ENCODE measurements around the gene ZFYVE26.
A peak's percentile ranks its signal among the peaks of the same experiment; 100 is the strongest.
"Not testable (repeated sequence)": the region's sequence is repeated elsewhere in the genome, so short reads cannot be mapped to it uniquely, and the experiment has no call there.

The ZFYVE26 gene

GRCh38 chr14:67816326-67817002, at the start of gene ZFYVE26:
TSS of gene ZFYVE26 (minus strand) at chr14:67816590. CDS start at chr14:67815963, 627 bp downstream.
- peak; percentile 95 for DNase-seq

- no peak for DNase-seq
Measured at GRCh38 chr14:67863223-67863622, 46.8 kb upstream of the ZFYVE26 start.

GRCh38 chr14:67859169-67859749, 42.9 kb upstream of the ZFYVE26 start:
- DNase-seq: no peak

- no peak for DNase-seq
Measured at GRCh38 chr14:67857778-67858350, 41.5 kb upstream of the ZFYVE26 start.

- DNase-seq: no peak
Measured at GRCh38 chr14:67856827-67857226, 40.4 kb upstream of the ZFYVE26 start.

GRCh38 chr14:67853715-67854114, 37.3 kb upstream of the ZFYVE26 start:
- DNase-seq: no peak

- no peak for DNase-seq
Measured at GRCh38 chr14:67852926-67853604, 36.7 kb upstream of the ZFYVE26 start.

GRCh38 chr14:67851785-67852410, 35.5 kb upstream of the ZFYVE26 start:
- DNase-seq: no peak

GRCh38 chr14:67850066-67850830, 33.9 kb upstream of the ZFYVE26 start:
- no peak for DNase-seq

- no peak for DNase-seq
Measured at GRCh38 chr14:67846029-67846610, 29.7 kb upstream of the ZFYVE26 start.

- peak; percentile 53 for DNase-seq
Measured at GRCh38 chr14:67837011-67837624, 20.7 kb upstream of the ZFYVE26 start.

- DNase-seq: no peak
Measured at GRCh38 chr14:67835596-67835995, 19.2 kb upstream of the ZFYVE26 start.

- DNase-seq: no peak
Measured at GRCh38 chr14:67833403-67833802, 17.0 kb upstream of the ZFYVE26 start.

GRCh38 chr14:67831113-67831512, 14.7 kb upstream of the ZFYVE26 start:
- DNase-seq: no peak

- DNase-seq: no peak
Measured at GRCh38 chr14:67821121-67821520, 4.7 kb upstream of the ZFYVE26 start.

GRCh38 chr14:67820428-67820971, 4.1 kb upstream of the ZFYVE26 start:
- peak; percentile 41 for DNase-seq

GRCh38 chr14:67819563-67820421, 3.4 kb upstream of the ZFYVE26 start, which contains the start of gene RAD51B:
TSS of gene RAD51B (plus strand) at chr14:67819779.
- DNase-seq: peak; percentile 87

GRCh38 chr14:67818476-67818875, 2.1 kb upstream of the ZFYVE26 start:
- not testable (repeated sequence) for DNase-seq

- no peak for DNase-seq
Measured at GRCh38 chr14:67817750-67818438, 1.5 kb upstream of the ZFYVE26 start.

Measured in KG1 (cell line).